Liver (tissue), 3 donors: Measurements from ENCODE around the gene CACNA1E.

Source experiments
- CTCF ChIP-seq: fragments of 150-350 bp; IDR thresholded peaks from 2 replicates; pipeline ENCODE4 v1.5.1; 2017; ENCODE audit warnings: improper control_type of control experiment, low read depth, low read length; ENCODE audit not compliant: missing input control
- GABPA ChIP-seq, 2 donors: IDR thresholded peaks in 1 of 2; conservative IDR thresholded peaks in 1 of 2; 2 replicates each; pipeline ENCODE4 v1.6.1; 2016; ENCODE audit warnings: antibody characterized with exemption in 2 of 2, mild to moderate bottlenecking in 1 of 2, moderate library complexity in 1 of 2
- RAD21 ChIP-seq, 2 donors: IDR thresholded peaks; 2 replicates each; pipeline ENCODE4 v1.6.1; 2016; ENCODE audit warnings: antibody characterized with exemption in 2 of 2, mild to moderate bottlenecking in 2 of 2
- SP1 ChIP-seq: IDR thresholded peaks from 2 replicates; pipeline ENCODE4 v1.6.1; 2018; ENCODE audit warnings: antibody characterized with exemption, mild to moderate bottlenecking
- YY1 ChIP-seq: IDR thresholded peaks from 2 replicates; pipeline ENCODE4 v1.6.1; 2016; ENCODE audit warnings: antibody characterized with exemption, mild to moderate bottlenecking
- donor health status: healthy.
- donor health status: healthy.

- TF ChIP-seq CTCF (no peak), RAD21 (IDR thresholded peaks at IDR 0.05) (no peak), SP1 (no peak), GABPA (IDR thresholded peaks at IDR 0.05 in 1 of 2, conservative IDR thresholded peaks at IDR 0.05 in 1 of 2) (no peak), YY1 (no peak)
Observed at GRCh38 chr1:181607524-181607923, 124.2 kb downstream of the CACNA1E start.
